ENCODE measurements around the gene CENPS. TPM values are rescaled to one million over a fixed set of nuclear protein-coding genes. Genes with fewer than 3 reads are reported as not detected.

Gene CENPS
- total and polyA plus RNA-seq, 9 of the 15 experiments (the other 6 are each of a cell fraction or from before 2014, with no cell fraction given), result 10.2 to 36.0 (median 26.0) TPM

- no peak for TF ChIP-seq ZNF12 (CRISPR knock-in tag; IDR thresholded peaks at IDR 0.05)
- no peak for TF ChIP-seq FUS (optimal IDR thresholded peaks at IDR 0.05; ENCODE audit: low read depth, low read length)
- no peak for TF ChIP-seq NR2F6 (CRISPR knock-in tag; IDR thresholded peaks at IDR 0.05)
- TF ChIP-seq CBFB (CRISPR knock-in tag; IDR thresholded peaks at IDR 0.05), result no peak
- TF ChIP-seq FOSL1 (tag; conservative IDR thresholded peaks at IDR 0.05), result no peak
- no peak for TF ChIP-seq CTCF (IDR thresholded peaks at IDR 0.05 in 2 of 3, conservative IDR thresholded peaks at IDR 0.05 in 1 of 3; ENCODE audit: insufficient read depth in 2 of 3, low read depth in 1 of 3, low read length in 3 of 3)
- TF ChIP-seq ESRRB (CRISPR knock-in tag; IDR thresholded peaks at IDR 0.05; ENCODE audit: borderline replicate concordance), result no peak
- TF ChIP-seq IRF2 (CRISPR knock-in tag; IDR thresholded peaks at IDR 0.05), result no peak
- no peak for TF ChIP-seq ILK (tag; IDR thresholded peaks at IDR 0.05; ENCODE audit: borderline replicate concordance, low read depth)
- no peak for TF ChIP-seq ZNF444 (CRISPR knock-in tag; IDR thresholded peaks at IDR 0.05)
- TF ChIP-seq GTF2E2 (tag; IDR thresholded peaks at IDR 0.05), result 0 out of 2 replicates have a peak, but pooled peaks have one; percentile 15
- no peak for TF ChIP-seq TBP (optimal IDR thresholded peaks at IDR 0.05; ENCODE audit: low read depth, low read length)
- TF ChIP-seq DPF2 (IDR thresholded peaks at IDR 0.05), result peak; percentile 60; the same call in 1 of the 2 replicates
- no peak for TF ChIP-seq SP1 (CRISPR knock-in tag; IDR thresholded peaks at IDR 0.05)
- TF ChIP-seq HOXB6 (CRISPR knock-in tag; IDR thresholded peaks at IDR 0.05; ENCODE audit: borderline replicate concordance), result no peak
Observed at GRCh38 chr1:10473145-10473765, 43.0 kb downstream of the CENPS start (continued).

Measured in K562 (cell line).